HEK293 (cell line): ENCODE data around the gene SLC15A4.

Source experiments
- CTCF ChIA-PET: fragments of 350-600 bp; formaldehyde crosslinking; extraction: SDS; loops from one replicate; lab custom pipeline; 2021; ENCODE audit warnings: antibody characterized with exemption; lab: Yijun Ruan, JAX
- POLR2A ChIA-PET: fragments of 300-600 bp; formaldehyde crosslinking; extraction: SDS; loops from one replicate; lab custom pipeline; 2020; ENCODE audit warnings: antibody characterized with exemption, inconsistent platforms; lab: Yijun Ruan, JAX
- H3K27ac ChIP-seq: fragments of 200-500 bp; sonication (Bioruptor generic); 2 replicates; pipeline ENCODE4 v1.5.1; 2014; ENCODE audit warnings: low read depth, low read length, control low read depth, inconsistent platforms; ENCODE audit errors: extremely low read depth
- H3K36me3 ChIP-seq, 2 experiments: fragments of 200-500 bp in 1 of 2; sonication (Bioruptor generic) in 1 of 2; 1 replicate in 1 of 2; 2 replicates in 1 of 2; pipeline ENCODE4 v1.5.1; 2014 to 2017; ENCODE audit warnings: inconsistent platforms in 2 of 2, low read length in 2 of 2; ENCODE audit not compliant: control insufficient read depth in 2 of 2, insufficient read depth in 1 of 2
- H3K4me1 ChIP-seq: fragments of 200-500 bp; sonication (Bioruptor generic); 2 replicates; pipeline ENCODE4 v1.5.1; 2014; ENCODE audit warnings: mild to moderate bottlenecking, low read length, inconsistent platforms; ENCODE audit not compliant: control insufficient read depth, insufficient read depth
- H3K4me3 ChIP-seq: 2 replicates; pipeline ENCODE4 v1.5.1; 2011; ENCODE audit warnings: low read depth, mild to moderate bottlenecking, control low read depth, low read length, moderate library complexity
- H3K9me3 ChIP-seq: fragments of 200-500 bp; sonication (Bioruptor generic); 2 replicates; pipeline ENCODE4 v1.5.1; 2014; ENCODE audit warnings: low read depth, low read length, inconsistent platforms; ENCODE audit not compliant: control insufficient read depth, insufficient read depth
- GLI4 ChIP-seq: fragments of 450-650 bp; formaldehyde crosslinking; IDR thresholded peaks from 2 replicates; pipeline ENCODE4 v1.5.1; 2016; ENCODE audit warnings: missing biosample characterization, missing genetic modification characterization
- HOXC10 ChIP-seq: sonication (generic); formaldehyde crosslinking; IDR thresholded peaks from 2 replicates; pipeline ENCODE4 v1.8.1; 2023; ENCODE audit warnings: mild to moderate bottlenecking, missing genetic modification reagents
- SP7 ChIP-seq: fragments of 450-650 bp; formaldehyde crosslinking; IDR thresholded peaks from 2 replicates; pipeline ENCODE4 v1.5.1; 2016; ENCODE audit warnings: missing biosample characterization, missing genetic modification characterization
- TCF7L2 ChIP-seq: IDR thresholded peaks from 2 replicates; pipeline ENCODE4 v1.6.1; 2011; ENCODE audit warnings: low read depth, mild to moderate bottlenecking, inconsistent platforms, low read length, moderate library complexity, borderline replicate concordance
- ZFP37 ChIP-seq: fragments of 450-650 bp; formaldehyde crosslinking; IDR thresholded peaks from 2 replicates; pipeline ENCODE4 v1.5.1; 2016; ENCODE audit warnings: missing biosample characterization, missing genetic modification characterization
- ZNF121 ChIP-seq: fragments of 450-650 bp; formaldehyde crosslinking; IDR thresholded peaks from 2 replicates; pipeline ENCODE4 v1.5.1; 2016; ENCODE audit warnings: missing biosample characterization, missing genetic modification characterization
- ZNF138 ChIP-seq: fragments of 450-650 bp; formaldehyde crosslinking; IDR thresholded peaks from 2 replicates; pipeline ENCODE4 v1.5.1; 2016; ENCODE audit warnings: missing biosample characterization, missing genetic modification characterization, borderline replicate concordance
- ZNF140 ChIP-seq: fragments of 450-650 bp; formaldehyde crosslinking; IDR thresholded peaks from 2 replicates; pipeline ENCODE4 v1.5.1; 2016; ENCODE audit warnings: missing biosample characterization, missing genetic modification characterization
- ZNF16 ChIP-seq: fragments of 450-650 bp; formaldehyde crosslinking; IDR thresholded peaks from 2 replicates; pipeline ENCODE4 v1.5.1; 2016; ENCODE audit warnings: low read depth, missing biosample characterization, missing genetic modification characterization
- ZNF248 ChIP-seq: fragments of 450-650 bp; formaldehyde crosslinking; IDR thresholded peaks from 2 replicates; pipeline ENCODE4 v1.5.1; 2017; ENCODE audit warnings: missing biosample characterization, missing genetic modification characterization
- ZNF292 ChIP-seq: fragments of 450-650 bp; formaldehyde crosslinking; IDR thresholded peaks from 2 replicates; pipeline ENCODE4 v1.5.1; 2016; ENCODE audit warnings: low read depth, missing biosample characterization, missing genetic modification characterization, borderline replicate concordance
- ZNF404 ChIP-seq: fragments of 450-650 bp; formaldehyde crosslinking; IDR thresholded peaks from 2 replicates; pipeline ENCODE4 v1.5.1; 2017; ENCODE audit warnings: missing biosample characterization, missing genetic modification characterization
- ZNF473 ChIP-seq: fragments of 450-650 bp; formaldehyde crosslinking; IDR thresholded peaks from 2 replicates; pipeline ENCODE4 v1.5.1; 2017; ENCODE audit warnings: missing biosample characterization, missing genetic modification characterization
- ZNF549 ChIP-seq: fragments of 450-650 bp; IDR thresholded peaks from 2 replicates; pipeline ENCODE4 v1.5.1; 2018; ENCODE audit warnings: missing biosample characterization, missing genetic modification characterization, mild to moderate bottlenecking, inconsistent platforms, moderate library complexity
- ZNF600 ChIP-seq: fragments of 450-650 bp; formaldehyde crosslinking; IDR thresholded peaks from 2 replicates; pipeline ENCODE4 v1.5.1; 2016; ENCODE audit warnings: missing biosample characterization, missing genetic modification characterization
- ZNF664 ChIP-seq: fragments of 450-650 bp; formaldehyde crosslinking; IDR thresholded peaks from 2 replicates; pipeline ENCODE4 v1.5.1; 2016; ENCODE audit warnings: missing biosample characterization, missing genetic modification characterization
- ZNF670 ChIP-seq: fragments of 450-650 bp; formaldehyde crosslinking; IDR thresholded peaks from 2 replicates; pipeline ENCODE4 v1.5.1; 2016; ENCODE audit warnings: missing biosample characterization, missing genetic modification characterization, low read depth
- ZNF677 ChIP-seq: fragments of 450-650 bp; IDR thresholded peaks from 2 replicates; pipeline ENCODE4 v1.5.0; 2018; ENCODE audit warnings: missing biosample characterization, mild to moderate bottlenecking, missing genetic modification characterization, moderate library complexity
- ZNF768 ChIP-seq: fragments of 450-650 bp; formaldehyde crosslinking; IDR thresholded peaks from 2 replicates; pipeline ENCODE4 v1.5.1; 2018; ENCODE audit warnings: missing biosample characterization, mild to moderate bottlenecking, missing genetic modification characterization
- ZNF776 ChIP-seq: fragments of 450-650 bp; formaldehyde crosslinking; IDR thresholded peaks from 2 replicates; pipeline ENCODE4 v1.5.0; 2017; ENCODE audit warnings: missing biosample characterization, missing genetic modification characterization, borderline replicate concordance
- ZNF843 ChIP-seq: fragments of 450-650 bp; formaldehyde crosslinking; IDR thresholded peaks from 2 replicates; pipeline ENCODE4 v1.5.1; 2016; ENCODE audit warnings: missing biosample characterization, missing genetic modification characterization
- ZSCAN30 ChIP-seq: fragments of 450-650 bp; IDR thresholded peaks from 2 replicates; pipeline ENCODE4 v1.5.1; 2018; ENCODE audit warnings: missing biosample characterization, mild to moderate bottlenecking, missing genetic modification characterization, moderate library complexity
- TF ChIP-seq, protein P1 (sequence below): fragments of 450-650 bp; formaldehyde crosslinking; IDR thresholded peaks from 2 replicates; pipeline ENCODE4 v1.5.1; 2017; ENCODE audit warnings: missing biosample characterization, missing genetic modification characterization
- TF ChIP-seq, protein P2 (sequence below): fragments of 450-650 bp; formaldehyde crosslinking; IDR thresholded peaks from 2 replicates; pipeline ENCODE4 v1.5.1; 2016; ENCODE audit warnings: missing biosample characterization, missing genetic modification characterization
- TF ChIP-seq, protein P3 (sequence below): fragments of 450-650 bp; formaldehyde crosslinking; IDR thresholded peaks from 2 replicates; pipeline ENCODE4 v1.5.1; 2016; ENCODE audit warnings: missing biosample characterization, missing genetic modification characterization, low read depth
- TF ChIP-seq, protein P4 (sequence below): fragments of 450-650 bp; formaldehyde crosslinking; IDR thresholded peaks from 2 replicates; pipeline ENCODE4 v1.5.1; 2016; ENCODE audit warnings: missing biosample characterization, missing genetic modification characterization

The SLC15A4 gene

DNA sequence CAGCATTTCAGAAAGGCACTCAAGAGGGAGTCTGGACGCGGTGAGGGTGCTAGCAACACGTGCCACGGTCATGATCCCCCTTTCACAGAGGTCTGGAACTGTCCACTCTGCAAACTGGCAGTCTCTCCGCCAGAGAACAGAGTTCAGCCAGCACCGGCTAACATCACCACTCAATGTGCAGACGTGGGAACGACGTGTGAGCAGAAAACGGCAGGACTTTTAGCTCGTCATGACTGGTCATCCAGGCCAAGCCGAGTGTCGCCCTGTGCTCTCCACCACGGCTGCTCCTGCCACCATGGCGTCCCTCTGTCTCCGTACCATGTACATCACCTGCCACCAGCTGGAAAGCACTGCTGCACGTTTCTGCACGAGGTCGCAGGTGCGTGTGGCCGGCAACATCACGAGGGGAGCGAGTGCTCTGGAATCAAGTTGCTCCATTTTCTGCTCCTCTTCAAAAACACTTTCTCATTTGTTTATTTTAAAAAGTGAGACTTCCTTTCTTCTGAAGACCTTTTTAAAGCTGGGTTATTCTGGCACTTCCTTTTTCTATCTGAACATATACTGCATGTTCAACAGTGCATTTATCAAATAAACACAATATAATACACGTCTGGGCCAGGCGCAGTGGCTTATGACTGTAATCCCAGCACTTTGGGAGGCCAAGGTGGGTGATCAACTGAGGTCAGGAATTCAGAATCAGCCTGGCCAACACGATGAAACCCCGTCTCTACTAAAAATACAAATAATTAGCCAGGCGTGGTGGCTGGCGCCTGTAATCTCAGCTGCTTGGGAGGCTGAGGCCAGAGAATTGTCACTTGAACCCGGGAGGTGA, 28.0 kb downstream of the SLC15A4 start:
- H3K36me3 ChIP-seq: peaks cover 21 to 99% of the 10 kb centered on the region in 2 experiments
- ChIA-PET CTCF (no interaction called here), POLR2A (no interaction called here)

DNA sequence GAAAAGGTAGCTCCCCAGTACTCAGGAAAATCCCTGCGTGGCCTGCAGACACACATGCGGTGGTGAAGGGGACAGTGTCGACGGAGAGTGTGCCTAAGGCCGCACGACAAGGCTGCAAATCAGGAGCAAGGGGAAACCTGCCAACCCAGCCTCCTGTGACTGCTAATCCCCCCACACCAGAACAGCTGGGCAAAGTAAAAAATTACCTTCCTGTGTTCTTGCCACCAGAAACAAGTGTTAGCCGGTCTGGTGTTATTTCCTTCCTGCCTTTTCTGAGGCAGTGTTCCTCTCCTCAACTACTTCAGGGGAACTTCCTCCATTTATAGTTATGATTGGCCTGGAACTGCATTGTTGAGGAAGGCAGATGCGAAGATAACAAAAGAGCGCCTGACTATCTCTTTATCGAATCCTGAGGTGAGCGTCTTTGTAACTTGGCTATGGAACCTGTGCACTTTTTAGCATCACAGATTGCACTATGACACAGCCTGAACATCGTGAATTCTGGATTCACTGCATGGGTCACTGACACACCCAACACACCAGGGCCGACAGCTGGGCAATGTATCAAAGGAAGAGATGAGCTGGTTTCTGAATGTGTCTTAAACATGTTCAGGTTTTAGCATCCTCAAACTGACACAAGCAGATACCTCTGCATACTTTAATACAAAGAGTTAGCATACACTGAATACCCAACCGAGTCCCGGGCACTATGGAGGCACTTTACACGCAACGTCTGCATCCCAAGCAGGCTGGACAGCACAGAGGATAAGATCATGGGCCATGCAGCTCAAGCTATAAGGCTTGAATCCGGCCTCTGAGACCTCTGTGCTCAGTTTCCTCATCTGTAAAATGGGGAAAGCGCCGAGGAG, 28.9 kb downstream of the SLC15A4 start:
- Histone ChIP-seq H3K36me3 (peaks cover 18 to 92% of the 10 kb centered on the region in 2 experiments), H3K4me1 (no peaks in the 10 kb centered on the region), H3K9me3 (no peaks in the 10 kb centered on the region), H3K4me3 (no peak overlapping the region), H3K27ac (no peak overlapping the region)
- TF ChIP-seq TCF7L2 (no peak), ZNF140 (no peak), ZNF138 (tag by site-specific recombination) (no peak)
- POLR2A ChIA-PET: no interaction called here
- CTCF ChIA-PET: interaction anchor here (0.6 kb wide), 1 partner anchor 1522 kb away, joined by 3 read pairs; no protein-coding TSS in a partner anchor

More for the DNA sequence above, 28.0 kb downstream of the SLC15A4 start:
- Histone ChIP-seq H3K4me3 (no peak overlapping the region), H3K27ac (no peak overlapping the region), H3K9me3 (no peaks in the 10 kb centered on the region), H3K4me1 (no peaks in the 10 kb centered on the region)
- TF ChIP-seq ZNF843 (tag by site-specific recombination) (no peak), ZNF473 (tag by site-specific recombination) (no peak), ZNF16 (no peak), ZFP37 (tag by site-specific recombination) (no peak), ZSCAN30 (tag by site-specific recombination) (no peak), ZNF677 (no peak), ZNF600 (tag by site-specific recombination) (no peak), ZNF549 (tag by site-specific recombination) (no peak), ZNF670 (tag by site-specific recombination) (no peak), GLI4 (tag by site-specific recombination) (no peak)
- TF ChIP-seq, protein P1, sequence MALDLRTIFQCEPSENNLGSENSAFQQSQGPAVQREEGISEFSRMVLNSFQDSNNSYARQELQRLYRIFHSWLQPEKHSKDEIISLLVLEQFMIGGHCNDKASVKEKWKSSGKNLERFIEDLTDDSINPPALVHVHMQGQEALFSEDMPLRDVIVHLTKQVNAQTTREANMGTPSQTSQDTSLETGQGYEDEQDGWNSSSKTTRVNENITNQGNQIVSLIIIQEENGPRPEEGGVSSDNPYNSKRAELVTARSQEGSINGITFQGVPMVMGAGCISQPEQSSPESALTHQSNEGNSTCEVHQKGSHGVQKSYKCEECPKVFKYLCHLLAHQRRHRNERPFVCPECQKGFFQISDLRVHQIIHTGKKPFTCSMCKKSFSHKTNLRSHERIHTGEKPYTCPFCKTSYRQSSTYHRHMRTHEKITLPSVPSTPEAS: no peak

DNA sequence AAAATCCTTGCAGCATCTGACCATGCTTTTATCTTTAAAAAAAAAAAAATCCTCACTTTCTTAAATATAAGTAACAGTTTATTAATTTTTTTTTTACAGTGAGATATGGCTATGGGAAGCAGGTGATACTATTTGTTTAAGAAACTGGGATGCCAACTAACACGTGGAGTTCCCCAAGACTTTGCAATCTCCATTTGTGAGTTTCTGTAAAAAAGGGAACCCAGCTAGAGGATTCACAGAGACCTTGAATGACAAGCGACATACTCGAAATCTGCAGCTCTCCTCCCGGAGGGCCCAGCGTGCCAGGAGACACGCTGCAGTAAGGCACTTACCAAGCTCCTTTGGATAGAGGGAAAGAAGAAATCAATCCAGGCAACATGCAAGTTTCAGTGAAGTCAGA, 30.1 kb downstream of the SLC15A4 start:
- H3K4me1 ChIP-seq: no peaks in the 10 kb centered on the region
- H3K9me3 ChIP-seq: no peaks in the 10 kb centered on the region
- H3K36me3 ChIP-seq: peaks cover 12 to 80% of the 10 kb centered on the region in 2 experiments
- H3K27ac ChIP-seq: no peak overlapping the region
- ChIA-PET CTCF (interaction anchor here (0.5 kb wide), 1 partner anchor 148 kb away, joined by 3 read pairs; no protein-coding TSS in a partner anchor), POLR2A (no interaction called here)
- no peak overlapping the region for H3K4me3 ChIP-seq
- TF ChIP-seq ZNF664 (tag by site-specific recombination) (no peak), ZNF121 (tag by site-specific recombination) (no peak), HOXC10 (CRISPR knock-in tag) (no peak), ZNF768 (tag by site-specific recombination) (no peak), SP7 (tag by site-specific recombination) (no peak), ZNF776 (tag by site-specific recombination) (no peak), ZNF248 (tag by site-specific recombination) (no peak), ZNF404 (tag by site-specific recombination) (no peak), ZNF292 (tag by site-specific recombination) (no peak)
- TF ChIP-seq, protein P2, sequence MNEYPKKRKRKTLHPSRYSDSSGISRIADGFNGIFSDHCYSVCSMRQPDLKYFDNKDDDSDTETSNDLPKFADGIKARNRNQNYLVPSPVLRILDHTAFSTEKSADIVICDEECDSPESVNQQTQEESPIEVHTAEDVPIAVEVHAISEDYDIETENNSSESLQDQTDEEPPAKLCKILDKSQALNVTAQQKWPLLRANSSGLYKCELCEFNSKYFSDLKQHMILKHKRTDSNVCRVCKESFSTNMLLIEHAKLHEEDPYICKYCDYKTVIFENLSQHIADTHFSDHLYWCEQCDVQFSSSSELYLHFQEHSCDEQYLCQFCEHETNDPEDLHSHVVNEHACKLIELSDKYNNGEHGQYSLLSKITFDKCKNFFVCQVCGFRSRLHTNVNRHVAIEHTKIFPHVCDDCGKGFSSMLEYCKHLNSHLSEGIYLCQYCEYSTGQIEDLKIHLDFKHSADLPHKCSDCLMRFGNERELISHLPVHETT (tag by site-specific recombination): no peak
- TF ChIP-seq, protein P3, sequence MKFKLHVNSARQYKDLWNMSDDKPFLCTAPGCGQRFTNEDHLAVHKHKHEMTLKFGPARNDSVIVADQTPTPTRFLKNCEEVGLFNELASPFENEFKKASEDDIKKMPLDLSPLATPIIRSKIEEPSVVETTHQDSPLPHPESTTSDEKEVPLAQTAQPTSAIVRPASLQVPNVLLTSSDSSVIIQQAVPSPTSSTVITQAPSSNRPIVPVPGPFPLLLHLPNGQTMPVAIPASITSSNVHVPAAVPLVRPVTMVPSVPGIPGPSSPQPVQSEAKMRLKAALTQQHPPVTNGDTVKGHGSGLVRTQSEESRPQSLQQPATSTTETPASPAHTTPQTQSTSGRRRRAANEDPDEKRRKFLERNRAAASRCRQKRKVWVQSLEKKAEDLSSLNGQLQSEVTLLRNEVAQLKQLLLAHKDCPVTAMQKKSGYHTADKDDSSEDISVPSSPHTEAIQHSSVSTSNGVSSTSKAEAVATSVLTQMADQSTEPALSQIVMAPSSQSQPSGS: no peak
- TF ChIP-seq, protein P4, sequence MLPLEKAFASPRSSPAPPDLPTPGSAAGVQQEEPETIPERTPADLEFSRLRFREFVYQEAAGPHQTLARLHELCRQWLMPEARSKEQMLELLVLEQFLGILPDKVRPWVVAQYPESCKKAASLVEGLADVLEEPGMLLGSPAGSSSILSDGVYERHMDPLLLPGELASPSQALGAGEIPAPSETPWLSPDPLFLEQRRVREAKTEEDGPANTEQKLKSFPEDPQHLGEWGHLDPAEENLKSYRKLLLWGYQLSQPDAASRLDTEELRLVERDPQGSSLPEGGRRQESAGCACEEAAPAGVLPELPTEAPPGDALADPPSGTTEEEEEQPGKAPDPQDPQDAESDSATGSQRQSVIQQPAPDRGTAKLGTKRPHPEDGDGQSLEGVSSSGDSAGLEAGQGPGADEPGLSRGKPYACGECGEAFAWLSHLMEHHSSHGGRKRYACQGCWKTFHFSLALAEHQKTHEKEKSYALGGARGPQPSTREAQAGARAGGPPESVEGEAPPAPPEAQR: no peak
